GM18519 (cell line): ENCODE measurements around the gene DRGX.

Experiments
- ATAC-seq: cut with Tn5 transposase; IDR thresholded peaks from one replicate; pipeline ENCODE4 v1.9.1; 2021; ENCODE audit warnings: mild to moderate bottlenecking, moderate library complexity; ENCODE audit not compliant: unreplicated experiment, low FRiP score

Gene DRGX

DNA sequence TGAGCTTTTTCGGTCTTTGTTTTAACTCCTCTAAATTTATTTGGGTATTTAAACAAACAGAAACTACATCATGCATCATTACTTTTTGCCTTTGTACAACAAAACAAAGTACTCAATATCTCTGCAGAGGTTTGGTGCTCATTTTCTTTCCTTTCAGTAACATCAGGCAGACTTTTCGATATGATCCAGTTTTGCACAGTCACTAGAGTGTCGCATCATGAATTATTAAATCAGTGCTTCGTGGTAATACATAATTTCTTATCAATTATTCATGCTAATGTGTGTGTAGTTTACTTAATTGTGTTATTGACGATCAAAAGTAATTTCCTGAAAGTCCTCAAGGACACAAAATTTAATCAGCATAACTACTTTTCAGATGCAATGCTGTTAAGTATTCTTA, 31.8 kb downstream of the DRGX start:
- ATAC-seq = no peak

GRCh38 chr10:49363309-49364031, 32.4 kb downstream of the DRGX start:
- no peak for ATAC-seq

DNA sequence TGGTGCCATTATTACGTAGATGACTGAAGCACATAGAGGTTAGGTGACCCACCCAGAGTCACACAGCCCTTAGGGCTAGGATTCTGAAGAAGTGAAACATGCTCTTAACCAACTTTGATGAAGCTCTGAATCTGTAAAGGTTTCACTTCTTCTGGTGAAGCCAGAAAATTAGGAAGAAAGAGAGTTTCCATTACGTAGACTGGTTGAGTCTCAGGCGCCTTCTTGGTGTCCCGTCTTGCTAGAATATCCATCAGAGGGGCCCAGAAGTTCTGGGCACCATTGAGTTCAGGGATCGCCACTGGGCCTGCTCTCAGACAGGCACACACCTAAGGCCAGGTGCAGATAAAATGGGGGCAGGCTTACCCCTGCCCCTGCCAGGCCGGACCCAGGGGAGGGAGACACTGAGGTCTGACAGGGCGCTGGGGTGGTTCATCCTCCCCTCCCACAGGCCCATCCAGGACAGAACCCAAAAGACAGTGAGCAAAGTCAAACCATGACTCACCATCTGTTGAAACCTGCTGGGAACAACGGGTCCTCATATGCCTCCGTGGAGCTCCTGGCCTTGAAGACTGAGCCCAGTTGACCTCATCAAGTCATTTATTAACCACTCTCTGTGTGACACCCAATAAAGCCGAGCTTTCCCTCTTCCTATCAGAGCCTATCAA, 33.2 kb downstream of the DRGX start:
- peak; percentile 90 for ATAC-seq

DNA sequence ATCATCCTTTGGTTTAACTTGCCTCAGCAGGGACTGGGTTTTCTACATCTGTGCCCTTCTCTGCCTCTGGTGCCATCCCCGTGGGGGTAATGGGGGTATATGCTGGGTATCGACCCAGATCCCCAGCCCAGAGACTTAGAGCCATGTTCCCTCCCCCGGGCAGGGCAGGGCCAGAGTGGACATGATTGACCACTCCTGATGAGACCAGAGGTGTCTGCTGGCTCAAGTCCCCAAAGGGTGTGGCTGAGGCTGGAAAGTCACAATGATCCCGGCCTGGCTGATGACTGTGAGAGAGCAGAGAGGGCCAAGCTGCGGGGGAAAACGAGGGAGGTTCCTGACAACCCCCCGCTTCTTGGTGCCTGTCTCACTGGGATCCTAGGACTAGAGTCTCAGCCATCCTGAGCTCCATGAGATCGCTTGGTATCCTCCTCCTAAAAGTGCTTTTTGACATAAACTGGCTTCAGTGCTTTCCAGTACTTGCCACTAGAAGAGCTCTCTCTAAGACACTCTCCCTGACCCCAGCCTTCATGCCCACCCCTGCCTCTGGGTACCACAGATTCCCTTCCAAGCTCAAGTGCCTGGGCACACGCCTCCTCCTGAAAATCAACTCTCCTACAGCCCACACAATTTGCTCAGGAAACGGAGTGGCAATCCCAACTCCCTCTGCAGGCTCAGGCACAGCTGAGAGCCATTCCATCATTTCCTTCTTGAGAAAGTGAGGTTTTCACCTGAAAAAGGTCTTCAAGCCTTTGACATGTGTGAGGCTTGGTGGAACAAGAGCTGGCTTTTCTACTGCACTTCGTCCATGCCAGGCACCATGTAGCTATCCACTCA, 33.9 kb downstream of the DRGX start:
- no peak for ATAC-seq

DNA sequence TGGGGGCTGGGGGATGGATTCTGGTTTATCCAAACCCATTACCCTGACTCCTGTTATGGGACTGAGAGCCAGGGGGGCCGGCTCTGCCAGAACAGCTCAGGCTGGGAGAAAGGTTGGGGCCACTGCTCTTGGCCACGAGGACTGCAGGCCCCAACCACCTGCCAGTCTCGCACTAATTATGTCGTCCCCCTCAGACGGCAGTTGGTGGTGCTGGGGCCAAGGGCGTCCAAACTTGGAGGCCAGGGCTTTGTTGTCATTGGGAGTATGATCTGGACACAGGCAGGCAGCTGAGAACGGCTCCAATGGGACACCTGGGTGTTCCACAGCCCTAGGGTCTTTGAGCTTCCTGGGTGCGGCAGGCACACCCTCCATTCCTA, 34.7 kb downstream of the DRGX start:
- ATAC-seq = no peak

DNA sequence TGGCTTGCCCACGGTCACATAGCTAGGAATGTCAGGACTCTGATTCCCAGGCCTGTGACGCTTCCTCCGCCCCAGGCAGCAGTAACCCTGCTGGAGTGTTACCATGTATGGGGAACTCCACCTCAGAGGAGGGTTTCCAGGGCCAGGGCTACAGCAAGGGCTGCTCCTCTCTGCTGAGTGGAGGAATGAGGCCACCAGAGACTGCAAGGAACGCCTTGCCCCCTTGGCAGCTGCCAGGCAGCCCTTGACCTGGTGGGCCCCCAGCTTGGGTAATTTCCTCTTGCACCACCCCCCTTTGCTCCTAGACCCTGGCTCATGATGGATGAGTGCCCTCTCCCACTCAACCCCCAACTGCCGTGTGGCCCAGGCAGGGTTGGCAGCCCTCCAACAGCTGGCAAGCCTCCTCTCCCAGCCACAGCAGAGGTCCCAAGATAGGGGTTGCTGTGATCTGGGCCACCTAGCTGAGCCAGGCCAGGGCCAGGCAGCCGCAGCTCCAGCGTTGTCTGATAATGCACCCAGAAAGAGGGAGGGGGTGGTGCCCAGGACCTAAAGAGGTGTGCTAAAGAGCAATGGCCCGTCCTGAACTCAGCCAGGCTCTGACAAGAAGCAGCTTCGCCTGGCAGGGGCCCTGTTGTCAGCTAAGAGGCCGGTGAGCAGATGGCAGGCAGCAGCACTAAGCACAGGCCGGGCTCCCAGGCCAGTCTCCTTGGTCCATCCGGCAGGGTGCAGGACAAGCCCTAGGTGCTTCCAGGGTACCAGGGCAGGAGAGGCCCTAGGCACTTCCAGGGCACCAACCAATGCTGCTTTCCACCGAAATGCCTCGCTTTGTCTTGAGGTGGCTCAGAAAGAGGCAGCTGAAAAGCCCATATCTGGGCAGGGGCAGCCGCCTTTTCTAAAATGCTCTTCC, 35.4 kb downstream of the DRGX start:
- ATAC-seq = no peak

DNA sequence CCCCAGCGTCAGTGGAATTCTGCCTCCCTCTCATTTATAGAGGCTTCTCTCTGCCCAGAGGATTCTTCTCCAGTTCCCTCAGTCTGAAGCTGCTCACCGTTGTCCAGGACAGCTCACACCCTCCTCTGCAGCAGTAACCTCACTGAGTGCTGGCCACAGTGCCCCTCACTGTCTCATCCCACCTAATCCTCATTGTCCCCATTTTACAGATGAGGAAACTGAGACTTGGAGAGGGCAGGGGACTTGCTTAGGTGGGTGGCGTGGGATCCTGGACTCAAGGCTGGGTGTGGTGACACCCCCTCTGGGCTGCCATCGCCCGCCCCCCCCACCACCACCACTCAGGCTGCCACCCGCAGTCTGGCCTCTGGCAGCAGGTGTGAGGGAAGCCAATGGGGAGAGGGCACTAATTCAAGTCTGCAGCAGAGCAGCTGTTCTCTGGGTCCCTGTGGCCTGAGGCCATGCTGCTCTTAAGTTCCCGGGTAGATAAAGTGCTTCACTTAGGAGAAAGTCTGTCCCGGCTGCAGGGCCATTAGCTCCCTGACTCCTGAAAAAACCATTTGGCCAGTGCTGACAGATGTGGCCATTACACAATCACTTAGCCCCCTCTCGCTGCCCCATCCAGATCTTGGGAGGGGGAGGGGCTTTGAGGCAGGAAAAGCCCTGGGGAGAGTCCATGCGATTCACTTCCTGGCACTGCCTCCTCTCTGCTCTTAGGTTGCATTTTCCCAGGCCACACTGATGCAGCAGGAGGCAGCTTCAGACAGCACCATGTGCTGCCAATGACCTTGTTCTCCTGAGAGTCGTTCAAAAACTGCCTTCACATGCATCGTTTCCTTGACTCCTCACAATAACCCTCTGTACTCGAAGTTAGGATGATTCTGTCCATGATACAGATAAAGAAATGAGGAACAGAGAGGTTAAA, 36.3 kb downstream of the DRGX start:
- ATAC-seq = no peak

GRCh38 chr10:49357910-49358309, 38.0 kb downstream of the DRGX start:
- no peak for ATAC-seq

DNA sequence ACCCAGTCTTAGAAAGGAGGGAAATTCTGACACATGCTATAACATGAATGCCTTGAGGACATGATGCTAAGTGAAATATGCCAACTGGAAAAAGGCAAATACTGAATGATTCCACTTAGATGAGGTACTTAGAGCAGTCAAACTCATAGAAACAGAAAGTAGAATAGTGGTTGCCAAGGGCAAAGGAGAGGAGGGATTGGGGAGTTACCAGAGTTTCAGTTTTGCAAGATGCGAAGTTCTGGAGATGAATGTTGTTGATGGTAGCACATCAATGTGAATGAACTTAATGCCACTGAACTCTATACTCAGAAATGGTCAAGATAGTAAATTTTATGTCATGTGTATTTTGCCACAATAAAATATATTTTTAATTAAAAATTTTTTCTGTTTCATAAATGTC, 38.9 kb downstream of the DRGX start:
- no peak for ATAC-seq

- ATAC-seq = no peak
These were observed 39.7 kb downstream of the DRGX start for GRCh38 chr10:49356181-49356580.

DNA sequence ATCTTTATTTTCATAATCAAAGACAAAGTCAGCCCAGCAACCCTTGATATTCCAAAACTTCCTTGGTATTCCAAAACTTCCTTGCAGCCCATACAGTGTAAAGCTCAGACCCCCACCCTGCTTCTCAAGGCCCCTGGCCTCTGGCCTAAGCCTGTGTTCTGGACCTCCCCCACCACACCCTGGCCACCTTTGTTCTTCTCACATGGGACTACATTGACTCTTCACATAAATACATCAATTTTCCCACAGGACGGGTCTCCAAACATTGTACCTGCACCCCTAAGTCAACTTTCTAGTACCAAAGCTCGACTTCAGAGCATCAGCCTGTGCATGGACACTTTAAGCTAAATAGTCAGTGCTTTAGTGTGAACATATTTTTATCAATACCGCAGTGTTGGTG, 40.7 kb downstream of the DRGX start:
- ATAC-seq = no peak

- ATAC-seq = no peak
These were observed 41.3 kb downstream of the DRGX start for GRCh38 chr10:49354593-49354992.

- ATAC-seq = no peak
These were observed 41.9 kb downstream of the DRGX start for GRCh38 chr10:49353895-49354566.

GRCh38 chr10:49353026-49353894, 42.6 kb downstream of the DRGX start:
- no peak for ATAC-seq

GRCh38 chr10:49352323-49352722, 43.6 kb downstream of the DRGX start:
- ATAC-seq = no peak

GRCh38 chr10:49351669-49352068, 44.2 kb downstream of the DRGX start:
- ATAC-seq = no peak

- ATAC-seq = no peak
These were observed 44.9 kb downstream of the DRGX start for GRCh38 chr10:49350846-49351532.
